Glomerular visceral epithelial cell (primary cell): ENCODE data around the gene FXR1.
"Not testable (repeated sequence)": the region's sequence is repeated elsewhere in the genome, so short reads cannot be mapped to it uniquely, and the experiment has no call there.

Experiments used
- DNase-seq: peaks from one replicate; pipeline ENCODE4 v3.0.0-alpha.2; 2016; ENCODE audit errors: extremely low spot score

FXR1 gene

GRCh38 chr3:180912304-180913296, at the start of gene FXR1:
FXR1 (plus strand) TSS chr3:180912670; CDS start chr3:180912686, 16 bp downstream.
- DNase-seq, result peak; percentile 93

GRCh38 chr3:180870008-180870699, 42.3 kb upstream of the FXR1 start:
- no peak for DNase-seq

GRCh38 chr3:180871901-180872300, 40.6 kb upstream of the FXR1 start:
- no peak for DNase-seq

- DNase-seq, result not testable (repeated sequence)
Observed at GRCh38 chr3:180872430-180872829, 40.0 kb upstream of the FXR1 start.

- DNase-seq, result no peak
Observed at GRCh38 chr3:180875124-180875698, 37.3 kb upstream of the FXR1 start.

GRCh38 chr3:180881065-180881801, 31.2 kb upstream of the FXR1 start:
- no peak for DNase-seq

GRCh38 chr3:180882115-180882514, 30.4 kb upstream of the FXR1 start:
- no peak for DNase-seq

- DNase-seq, result no peak
Observed at GRCh38 chr3:180888992-180889560, 23.4 kb upstream of the FXR1 start.

- DNase-seq, result no peak
Observed at GRCh38 chr3:180898572-180898971, 13.9 kb upstream of the FXR1 start.

GRCh38 chr3:180909369-180910127, 2.9 kb upstream of the FXR1 start:
- DNase-seq, result no peak

GRCh38 chr3:180910823-180911222, 1.6 kb upstream of the FXR1 start:
- no peak for DNase-seq

- DNase-seq, result no peak
Observed at GRCh38 chr3:180911876-180912303, 580 bp upstream of the FXR1 start.

GRCh38 chr3:180913581-180914404, 1.3 kb downstream of the FXR1 start:
- peak; percentile 1 for DNase-seq

- DNase-seq, result no peak
Observed at GRCh38 chr3:180918542-180918941, 6.1 kb downstream of the FXR1 start.

GRCh38 chr3:180922242-180922641, 9.8 kb downstream of the FXR1 start:
- DNase-seq, result no peak

- no peak for DNase-seq
Observed at GRCh38 chr3:180923561-180923960, 11.1 kb downstream of the FXR1 start.

GRCh38 chr3:180926526-180926925, 14.1 kb downstream of the FXR1 start:
- DNase-seq, result no peak

- DNase-seq, result no peak
Observed at GRCh38 chr3:180929376-180929775, 16.9 kb downstream of the FXR1 start.

GRCh38 chr3:180930526-180930925, 18.1 kb downstream of the FXR1 start:
- no peak for DNase-seq

GRCh38 chr3:180932819-180933218, 20.3 kb downstream of the FXR1 start:
- DNase-seq, result no peak
